Activated CD8-positive, alpha-beta memory T cell treated with anti-CD3 and anti-CD28 coated beads, Interleukin-2, amount 50 U/mL, for 1 hour (primary cell): ENCODE data around the gene BCAS4.

Source experiments
- DNase-seq: peaks from one replicate; pipeline ENCODE4 v3.0.0-alpha.2; 2020; ENCODE audit errors: extremely low read depth

BCAS4 gene

GRCh38 chr20:50855498-50856474 lies 60.9 kb downstream of the BCAS4 start:
- DNase-seq, result no peak

DNA sequence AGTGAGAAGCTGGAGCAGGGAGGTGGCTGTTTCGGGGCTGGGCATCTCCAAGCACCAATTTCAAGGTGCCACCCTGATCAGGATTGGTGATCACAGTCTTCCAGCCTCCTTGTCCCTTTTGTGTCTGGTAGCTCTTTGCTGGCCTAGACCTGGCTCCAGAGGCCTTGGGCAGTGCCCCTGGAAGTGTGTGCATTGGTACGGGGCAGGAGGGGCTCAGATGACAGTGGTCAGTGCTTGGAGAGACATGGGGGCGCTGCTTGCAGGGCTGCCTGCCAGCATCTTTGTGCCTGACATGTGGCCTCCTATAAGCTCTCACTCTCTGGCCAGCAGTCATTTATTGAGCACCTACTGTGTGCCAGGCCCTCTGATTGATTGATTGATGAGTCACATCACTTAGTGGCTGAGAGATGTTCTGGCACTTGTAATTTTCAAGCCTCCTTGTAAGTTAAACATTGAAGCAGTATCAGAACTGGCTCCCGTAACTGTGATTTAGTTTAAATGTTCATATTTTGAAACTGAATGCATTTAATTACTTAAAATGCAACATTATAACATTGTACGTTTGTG lies 61.7 kb downstream of the BCAS4 start:
- DNase-seq, result no peak

DNA sequence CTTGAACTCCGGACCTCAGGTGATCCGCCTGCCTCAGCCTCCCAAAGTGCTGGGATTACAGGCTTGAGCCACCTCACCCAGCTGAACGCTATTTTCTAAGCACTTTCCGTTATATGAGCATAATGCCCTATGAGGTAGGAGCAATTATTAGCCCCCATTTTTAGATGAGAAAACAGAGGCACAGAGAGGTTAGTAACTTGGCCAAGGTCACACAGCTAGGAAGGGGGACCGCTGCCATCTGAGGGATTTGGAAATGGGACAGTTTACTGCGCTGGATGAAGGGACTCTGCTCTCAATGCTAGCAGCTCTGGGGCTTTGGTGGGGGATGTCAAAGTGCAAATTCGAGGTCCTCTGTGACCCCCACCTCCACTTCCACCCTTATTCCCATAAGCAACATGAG lies 62.5 kb downstream of the BCAS4 start:
- no peak for DNase-seq

GRCh38 chr20:50858525-50858924 lies 63.7 kb downstream of the BCAS4 start:
- no peak for DNase-seq

DNA sequence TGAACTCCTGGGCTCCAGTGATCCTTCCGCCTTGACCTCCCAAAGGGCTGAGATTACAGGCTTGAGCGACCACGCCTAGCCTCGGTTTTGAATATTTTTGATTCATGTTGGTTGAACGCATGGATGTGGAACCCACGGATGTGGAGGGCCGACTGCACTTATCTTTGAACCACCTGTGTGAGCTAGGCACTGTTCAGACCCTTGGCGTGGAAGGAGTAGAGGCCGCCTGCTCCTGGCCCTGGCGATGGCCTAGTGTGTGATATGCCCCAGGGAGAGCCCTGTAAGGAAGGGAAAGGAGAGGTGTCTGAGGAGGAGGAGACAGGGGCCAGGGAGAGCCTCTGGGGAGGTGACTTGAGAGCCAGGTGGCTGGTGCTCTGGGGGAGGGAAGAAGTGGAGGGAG lies 64.3 kb downstream of the BCAS4 start:
- no peak for DNase-seq

- no peak for DNase-seq
Observed at GRCh38 chr20:50861012-50861411, 66.2 kb downstream of the BCAS4 start.

DNA sequence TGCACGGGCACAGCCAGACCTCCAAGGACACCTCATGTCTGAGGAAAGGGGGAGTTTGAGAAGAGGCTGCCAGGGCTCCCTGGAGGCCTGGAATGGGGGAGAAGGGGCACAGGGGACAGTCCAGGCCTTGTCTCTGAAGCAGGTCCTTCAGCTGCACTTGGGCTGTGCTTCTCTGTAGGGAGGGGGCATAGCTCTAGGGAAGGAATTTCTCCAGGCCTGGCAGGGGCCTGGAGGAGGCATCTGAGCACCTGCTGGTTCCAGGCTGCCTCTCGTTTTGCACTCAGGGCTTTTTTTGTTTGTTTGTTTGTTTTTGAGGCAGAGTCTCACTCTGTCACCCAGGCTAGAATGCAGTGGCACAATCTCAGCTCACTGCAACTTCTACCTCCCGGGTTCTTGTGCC lies 67.7 kb downstream of the BCAS4 start:
- no peak for DNase-seq

DNA sequence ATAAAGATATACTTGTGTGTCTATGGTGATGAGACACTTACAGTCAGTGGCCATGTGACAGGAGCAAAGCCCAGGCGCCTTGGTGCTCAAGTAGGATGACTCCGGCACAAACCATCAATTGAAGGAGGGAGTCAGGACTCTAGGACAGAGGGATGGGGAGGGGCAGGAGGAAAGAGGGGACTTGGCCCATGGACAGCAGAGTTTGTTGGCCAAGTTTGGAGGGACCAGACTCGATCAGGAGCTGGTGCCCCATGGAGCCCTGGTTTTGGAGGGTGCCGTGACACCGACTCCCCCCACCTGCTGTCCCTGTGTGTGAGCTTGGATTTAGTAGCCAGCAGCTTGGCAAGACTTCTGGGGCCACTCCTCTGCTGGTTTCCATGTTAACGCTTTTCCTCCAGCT lies 70.3 kb downstream of the BCAS4 start:
- no peak for DNase-seq

GRCh38 chr20:50865591-50865990 lies 70.7 kb downstream of the BCAS4 start:
- no peak for DNase-seq

GRCh38 chr20:50866036-50866685 lies 71.3 kb downstream of the BCAS4 start:
- DNase-seq, result no peak

DNA sequence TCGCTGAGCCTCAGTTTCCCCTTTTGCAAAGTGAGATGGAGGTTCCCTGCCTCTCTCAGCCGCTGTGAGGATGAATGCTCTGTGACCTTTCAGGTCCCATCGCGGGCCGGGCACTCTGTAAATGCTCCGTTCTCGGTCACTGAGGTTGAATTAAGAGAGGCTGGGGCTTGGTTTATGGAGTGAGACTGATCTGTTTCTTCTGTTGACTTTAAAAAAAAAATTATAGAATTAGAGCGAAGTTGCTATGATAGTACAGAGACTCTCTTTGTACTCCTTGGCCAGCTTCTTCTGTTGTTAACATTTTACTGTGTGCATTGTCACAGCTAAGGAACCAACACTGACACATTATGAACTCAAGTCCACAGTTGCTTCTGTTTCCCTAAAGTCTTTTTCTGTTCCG lies 72.0 kb downstream of the BCAS4 start:
- DNase-seq, result no peak

- no peak for DNase-seq
Observed at GRCh38 chr20:50867805-50868204, 72.9 kb downstream of the BCAS4 start.

GRCh38 chr20:50868509-50869495 lies 73.9 kb downstream of the BCAS4 start:
- no peak for DNase-seq

DNA sequence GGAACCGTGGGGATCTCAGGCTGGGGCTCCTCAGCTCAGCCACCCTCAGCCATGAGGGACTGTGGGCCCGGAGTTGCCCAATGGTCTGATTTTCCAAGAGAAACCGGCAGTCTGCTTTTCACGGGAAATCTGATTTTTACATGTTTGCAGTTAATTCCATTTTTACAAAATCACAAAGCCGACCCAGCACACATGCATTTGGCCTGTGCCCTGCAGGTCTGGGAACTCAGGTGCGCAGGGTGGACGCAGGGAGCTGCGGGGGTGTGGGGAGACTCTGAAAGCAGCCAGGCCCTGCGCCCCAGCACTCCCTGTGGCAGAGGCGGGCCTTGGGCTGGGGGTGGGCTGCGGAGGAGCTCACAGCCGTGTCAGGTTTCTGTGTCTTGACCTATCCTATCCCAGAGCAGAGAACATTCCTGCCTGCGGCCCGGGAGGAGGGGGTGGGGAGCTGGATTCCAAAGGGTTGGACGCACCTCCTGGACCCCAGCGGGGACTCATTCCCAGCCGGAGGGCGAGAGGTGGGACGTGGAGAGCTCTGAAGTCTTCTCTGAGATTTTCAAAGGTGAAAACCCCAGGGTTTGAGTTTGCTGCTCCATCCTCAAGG lies 75.8 kb downstream of the BCAS4 start:
- DNase-seq, result no peak

- no peak for DNase-seq
Observed at GRCh38 chr20:50872560-50873425, 77.9 kb downstream of the BCAS4 start.

DNA sequence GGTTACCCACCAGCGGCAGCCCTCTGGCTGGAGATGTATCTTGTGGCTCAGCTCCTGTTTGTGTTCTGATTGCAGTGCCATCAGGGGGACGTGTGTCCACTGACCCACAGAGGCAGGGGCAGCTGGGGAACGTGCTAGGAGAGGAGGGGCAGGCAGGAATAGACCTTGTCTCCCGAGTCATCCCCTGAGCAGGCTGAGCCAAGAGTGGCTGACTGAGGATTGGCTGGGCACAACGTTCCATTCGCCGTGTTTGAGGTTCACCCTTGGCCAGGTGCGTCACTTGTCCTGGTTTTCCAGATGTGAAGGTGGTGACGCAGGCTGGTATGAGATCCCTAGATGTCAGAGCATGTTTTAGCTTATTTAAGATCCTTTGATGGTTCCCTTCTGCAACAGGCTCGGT lies 78.7 kb downstream of the BCAS4 start:
- DNase-seq, result no peak

- no peak for DNase-seq
Observed at GRCh38 chr20:50874111-50874757, 79.4 kb downstream of the BCAS4 start.

DNA sequence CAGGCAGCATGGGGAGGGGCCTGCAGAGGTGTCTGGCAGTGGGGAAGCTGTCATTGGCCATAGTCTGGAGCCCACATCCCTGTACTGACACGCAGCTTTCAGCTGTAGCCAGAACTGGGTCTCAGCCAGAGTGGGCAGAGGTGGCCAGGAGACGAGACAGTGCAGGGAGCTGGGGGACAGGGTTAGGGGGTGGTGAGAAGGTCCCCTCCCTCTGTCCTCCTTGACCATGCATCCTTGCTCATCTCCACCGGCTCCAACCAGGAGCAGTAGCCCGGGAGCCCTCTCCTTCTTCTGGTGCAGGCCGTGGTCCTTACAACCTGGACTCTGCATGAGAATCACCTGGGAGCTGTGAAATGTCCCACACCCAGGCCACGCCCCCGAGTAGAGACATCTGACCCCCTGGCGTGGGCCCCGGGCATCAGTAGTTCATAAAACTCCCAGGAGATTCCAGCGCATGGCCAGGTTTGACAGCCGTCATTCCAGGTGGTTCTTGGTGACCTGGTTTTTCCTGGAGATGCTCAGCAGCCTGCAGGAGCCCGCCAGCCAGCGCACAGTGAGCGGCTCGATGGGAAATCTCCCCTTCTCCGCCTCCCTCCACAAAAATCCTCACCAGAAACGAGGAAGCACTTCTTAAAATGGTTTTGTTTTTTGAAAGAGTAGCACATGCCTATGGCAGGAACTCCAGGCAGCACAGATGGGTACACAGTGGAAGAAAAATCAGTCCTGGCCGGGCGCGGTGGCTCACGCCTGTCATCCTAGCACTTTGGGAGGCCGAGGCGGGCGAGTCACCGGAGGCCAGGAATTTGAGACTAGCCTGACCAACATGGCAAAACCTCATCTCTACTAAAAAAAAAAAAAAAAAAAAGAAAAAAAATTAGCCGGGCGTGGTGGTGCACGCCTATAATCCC lies 80.2 kb downstream of the BCAS4 start:
- DNase-seq, result no peak
